Glutamatergic neuron (in vitro differentiated cells): ENCODE results near the gene FBXO4. TPM values are rescaled to one million over a fixed set of nuclear protein-coding genes. Genes with fewer than 3 reads are reported as not detected.

Source experiments
- DNase-seq: peaks from one replicate; pipeline ENCODE4 v3.0.0; 2022
- H3K27ac Mint-ChIP-seq: one replicate; pipeline ENCODE4 v1.8.0; 2020; ENCODE audit warnings: mild to moderate bottlenecking, mixed read lengths, inconsistent platforms; ENCODE audit not compliant: unreplicated experiment
- H3K27me3 Mint-ChIP-seq: one replicate; pipeline ENCODE4 v1.8.0; 2020; ENCODE audit warnings: mild to moderate bottlenecking, moderate library complexity, mixed read lengths, inconsistent platforms; ENCODE audit not compliant: unreplicated experiment
- H3K36me3 Mint-ChIP-seq: one replicate; pipeline ENCODE4 v1.8.0; 2020; ENCODE audit warnings: mild to moderate bottlenecking, mixed read lengths, inconsistent platforms; ENCODE audit not compliant: unreplicated experiment
- H3K4me1 Mint-ChIP-seq: one replicate; pipeline ENCODE4 v1.8.0; 2020; ENCODE audit warnings: mild to moderate bottlenecking, low read depth, mixed read lengths, inconsistent platforms; ENCODE audit not compliant: unreplicated experiment
- H3K4me3 Mint-ChIP-seq: one replicate; pipeline ENCODE4 v1.8.0; 2020; ENCODE audit warnings: mild to moderate bottlenecking, mixed read lengths, inconsistent platforms; ENCODE audit not compliant: unreplicated experiment
- H3K9me3 Mint-ChIP-seq: one replicate; pipeline ENCODE4 v1.8.0; 2020; ENCODE audit warnings: mild to moderate bottlenecking, moderate library complexity, mixed read lengths, inconsistent platforms; ENCODE audit not compliant: unreplicated experiment
- CTCF ChIP-seq: fragments of 200-600 bp; sonication (generic); IDR thresholded peaks from one replicate; pipeline ENCODE4 v1.5.0; 2021; ENCODE audit not compliant: partially characterized antibody, unreplicated experiment
- total RNA-seq: library from RNA; stranded (reverse); fragmentation: NEBNext Ultra II Directional; extraction: Animal tissue kit (Norgen Biotek cat#: 25700); gene quantifications from one replicate; pipeline ENCODE4 v1.2.1, GENCODE V29; 2021; ENCODE audit not compliant: unreplicated experiment

FBXO4 gene
- total RNA-seq, 1 donor from 2014 or later, result 1.0 TPM

GRCh38 chr5:41961736-41962135, 36.7 kb downstream of the FBXO4 start:
- Mint-ChIP-seq H3K4me1 (no peaks in the 10 kb centered on the region), H3K9me3 (peaks cover 2% of the 10 kb centered on the region), H3K27ac (no peak overlapping the region), H3K36me3 (peaks cover 4% of the 10 kb centered on the region), H3K27me3 (no peaks in the 10 kb centered on the region), H3K4me3 (no peak overlapping the region)
- no peak for DNase-seq
- no peak for TF ChIP-seq CTCF

DNA sequence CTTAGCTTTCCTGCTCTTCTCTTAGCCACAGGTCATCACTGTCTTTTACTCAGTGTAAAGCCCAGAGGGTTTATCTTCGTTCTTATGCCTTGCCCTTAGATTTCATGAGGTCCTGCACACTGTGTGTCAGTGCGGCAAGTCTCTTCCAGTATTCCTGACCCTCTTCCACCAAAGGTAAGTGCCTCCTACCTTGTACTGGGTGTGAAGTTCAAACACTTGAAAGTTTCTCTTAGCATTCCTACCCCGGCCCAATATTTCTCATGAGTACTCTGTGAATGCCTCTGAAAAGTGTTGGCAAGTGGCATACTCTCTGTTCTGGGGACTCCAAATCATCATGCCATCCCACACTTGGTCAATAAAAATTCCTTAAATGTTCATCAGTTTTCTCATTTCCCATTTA, 37.4 kb downstream of the FBXO4 start:
- peaks cover 4% of the 10 kb centered on the region for H3K36me3 Mint-ChIP-seq
- DNase-seq, result no peak
- no peak overlapping the region for H3K27ac Mint-ChIP-seq
- TF ChIP-seq CTCF, result no peak
- H3K27me3 Mint-ChIP-seq, result no peaks in the 10 kb centered on the region
- H3K9me3 Mint-ChIP-seq, result peaks cover 2% of the 10 kb centered on the region
- H3K4me3 Mint-ChIP-seq, result no peak overlapping the region
- no peaks in the 10 kb centered on the region for H3K4me1 Mint-ChIP-seq

DNA sequence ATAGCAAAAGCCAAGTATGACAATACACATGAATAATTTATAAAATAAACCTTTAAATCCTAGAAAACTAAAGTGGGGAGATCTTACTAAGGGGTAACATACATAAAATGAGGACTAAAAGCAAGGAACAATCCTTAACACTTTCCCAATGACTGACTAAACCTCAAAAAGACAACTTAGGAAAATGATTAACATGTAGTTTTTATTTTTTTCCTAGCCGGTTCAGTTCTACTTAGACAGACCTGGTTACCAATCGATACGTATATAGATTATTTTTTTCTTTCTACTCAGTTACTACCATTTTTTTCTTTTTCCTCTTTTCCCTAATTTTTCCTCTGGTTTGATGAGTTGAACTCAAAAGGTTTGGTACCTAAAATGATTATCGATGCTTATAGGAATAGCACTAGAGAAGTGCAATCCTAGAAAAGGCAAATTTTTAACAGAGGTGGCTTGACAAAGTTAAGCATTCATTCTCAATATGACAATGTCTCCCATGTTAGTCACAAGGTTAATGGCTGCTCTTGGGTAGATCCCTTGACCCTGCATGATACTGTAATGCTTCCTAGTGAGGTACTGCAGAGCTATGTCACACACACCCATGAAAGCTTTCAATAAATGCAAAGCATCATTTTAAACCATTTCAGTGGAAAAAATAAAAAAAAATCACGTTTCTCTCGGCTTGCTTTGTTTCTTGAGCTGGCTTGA, 41.5 kb downstream of the FBXO4 start:
- peaks cover 2% of the 10 kb centered on the region for H3K9me3 Mint-ChIP-seq
- no peak for TF ChIP-seq CTCF
- H3K4me1 Mint-ChIP-seq, result no peaks in the 10 kb centered on the region
- H3K27me3 Mint-ChIP-seq, result no peaks in the 10 kb centered on the region
- no peak for DNase-seq
- H3K27ac Mint-ChIP-seq, result no peak overlapping the region
- no peak overlapping the region for H3K4me3 Mint-ChIP-seq
- peaks cover 4% of the 10 kb centered on the region for H3K36me3 Mint-ChIP-seq

DNA sequence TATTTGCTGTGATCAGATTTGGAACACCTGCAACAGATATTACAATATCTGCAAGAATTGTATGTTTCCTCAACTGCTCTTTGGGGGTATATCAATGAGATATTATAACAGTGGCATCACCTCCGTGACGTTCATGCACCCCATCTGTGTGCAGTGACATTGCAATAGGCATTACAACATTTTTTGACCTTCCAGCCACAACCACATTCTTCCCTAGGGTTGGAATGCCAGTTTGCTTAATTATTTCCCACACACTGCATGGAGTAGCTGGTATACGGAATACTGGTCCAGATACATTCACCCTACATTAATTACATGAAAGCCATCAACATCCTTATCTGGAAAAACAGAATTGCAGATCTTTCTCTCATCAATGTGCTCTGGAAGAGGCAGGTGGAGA, 42.3 kb downstream of the FBXO4 start:
- Mint-ChIP-seq H3K4me3 (no peak overlapping the region), H3K36me3 (peaks cover 3% of the 10 kb centered on the region), H3K9me3 (peaks cover 2% of the 10 kb centered on the region), H3K27ac (no peak overlapping the region), H3K27me3 (peaks cover 2% of the 10 kb centered on the region), H3K4me1 (no peaks in the 10 kb centered on the region)
- no peak for TF ChIP-seq CTCF
- DNase-seq, result no peak

DNA sequence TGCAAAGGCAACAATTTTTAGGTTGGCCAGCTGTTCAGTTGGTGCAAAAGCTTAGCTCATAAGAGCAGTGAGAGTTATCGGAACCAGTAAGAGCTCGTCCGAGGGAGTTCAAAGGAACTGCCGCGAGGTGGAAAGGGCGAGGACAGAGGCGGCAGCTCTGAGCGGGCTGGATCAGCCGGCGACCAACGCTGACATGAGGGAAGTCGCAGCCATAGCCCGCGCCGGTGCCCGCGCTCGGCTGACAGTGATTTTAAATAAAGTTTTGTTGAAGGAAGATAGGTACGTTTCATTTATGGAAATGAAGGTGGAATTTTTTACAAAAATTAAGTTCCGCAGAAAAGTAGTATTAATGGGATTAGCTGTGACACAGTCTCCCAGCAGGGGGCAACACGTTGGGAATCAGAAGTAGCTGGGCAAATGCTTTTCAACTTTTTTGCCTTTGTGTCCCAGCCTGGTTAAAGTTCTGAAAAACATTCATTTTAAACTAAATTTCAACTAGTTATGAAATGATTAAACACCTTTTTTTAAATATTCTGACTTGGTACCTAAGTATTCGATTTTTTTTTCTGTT, 43.2 kb downstream of the FBXO4 start:
- H3K27ac Mint-ChIP-seq, result no peak overlapping the region
- TF ChIP-seq CTCF, result no peak

More for the DNA sequence above, 43.2 kb downstream of the FBXO4 start:
- Mint-ChIP-seq H3K27me3 (peaks cover 2% of the 10 kb centered on the region), H3K36me3 (no peaks in the 10 kb centered on the region), H3K4me3 (no peak overlapping the region), H3K4me1 (no peaks in the 10 kb centered on the region), H3K9me3 (peaks cover 2% of the 10 kb centered on the region)
- DNase-seq, result no peak
